Measurements from ENCODE around the gene AP3M1.

AP3M1 gene

GRCh38 chr10:74081941-74082718 is 68.5 kb downstream of the AP3M1 start:
- Histone ChIP-seq H2AK5ac (ENCODE audit: low read length) (no peak overlapping the region), H3K4me2 (ENCODE audit: low read length) (no peak overlapping the region), H4K8ac (ENCODE audit: low read depth, low read length) (no peak overlapping the region), H2BK12ac (ENCODE audit: low read length) (no peak overlapping the region), H3K27ac (ENCODE audit: low read depth, low read length) (no peak overlapping the region), H3K79me2 (ENCODE audit: control insufficient read depth, insufficient read depth, low read length, poor library complexity) (no peaks in the 10 kb centered on the region), H2BK120ac (ENCODE audit: insufficient read depth, low read length, poor library complexity) (no peak overlapping the region), H4K91ac (ENCODE audit: low read depth, low read length) (no peak overlapping the region), H3K9ac (ENCODE audit: low read length) (no peak overlapping the region), H3K4ac (ENCODE audit: low read depth, low read length) (no peak overlapping the region), H3K4me3 (ENCODE audit: low read depth, low read length) (no peak overlapping the region), H3K4me1 (ENCODE audit: control insufficient read depth in 1 of 2, insufficient read depth in 2 of 2, low read length in 2 of 2) (no peaks in the 10 kb centered on the region), H3K79me1 (ENCODE audit: low read length) (no peaks in the 10 kb centered on the region), H3K23ac (ENCODE audit: low read length) (no peak overlapping the region), H3K36me3 (ENCODE audit: control insufficient read depth in 1 of 2, insufficient read depth in 2 of 2, low read length in 2 of 2) (peaks cover 3 to 18% of the 10 kb centered on the region in 2 experiments), H4K12ac (ENCODE audit: low read depth, low read length) (no peak overlapping the region), H2BK5ac (ENCODE audit: low read depth, low read length, poor library complexity) (no peak overlapping the region), H2AFZ (ENCODE audit: insufficient read depth, low read length, poor library complexity) (no peak overlapping the region), H3K14ac (ENCODE audit: low read length) (no peak overlapping the region), H3K27me3 (ENCODE audit: insufficient read depth, low read length) (no peaks in the 10 kb centered on the region), H3K18ac (ENCODE audit: low read length) (no peak overlapping the region), H3K9me3 (ENCODE audit: insufficient read depth, low read depth, low read length) (no peaks in the 10 kb centered on the region)
- no peak for DNase-seq
- WGBS (ENCODE audit: extremely low coverage, insufficient coverage, insufficient read length), result no CpG with 5 or more reads among the region's 5 CpGs

GRCh38 chr10:74081192-74081803 is 69.3 kb downstream of the AP3M1 start:
- Histone ChIP-seq H3K4me2 (ENCODE audit: low read length) (no peak overlapping the region), H3K4me1 (ENCODE audit: control insufficient read depth in 1 of 2, insufficient read depth in 2 of 2, low read length in 2 of 2) (no peaks in the 10 kb centered on the region), H3K27me3 (ENCODE audit: insufficient read depth, low read length) (no peaks in the 10 kb centered on the region), H3K27ac (ENCODE audit: low read depth, low read length) (no peak overlapping the region), H4K91ac (ENCODE audit: low read depth, low read length) (no peak overlapping the region), H3K79me1 (ENCODE audit: low read length) (no peaks in the 10 kb centered on the region), H2BK5ac (ENCODE audit: low read depth, low read length, poor library complexity) (no peak overlapping the region), H4K8ac (ENCODE audit: low read depth, low read length) (no peak overlapping the region), H3K18ac (ENCODE audit: low read length) (no peak overlapping the region), H3K79me2 (ENCODE audit: control insufficient read depth, insufficient read depth, low read length, poor library complexity) (no peaks in the 10 kb centered on the region), H4K12ac (ENCODE audit: low read depth, low read length) (no peak overlapping the region), H2AFZ (ENCODE audit: insufficient read depth, low read length, poor library complexity) (no peak overlapping the region), H3K14ac (ENCODE audit: low read length) (no peak overlapping the region), H3K36me3 (ENCODE audit: control insufficient read depth in 1 of 2, insufficient read depth in 2 of 2, low read length in 2 of 2) (peaks cover 4 to 19% of the 10 kb centered on the region in 2 experiments), H3K9ac (ENCODE audit: low read length) (no peak overlapping the region), H2AK5ac (ENCODE audit: low read length) (no peak overlapping the region), H3K9me3 (ENCODE audit: insufficient read depth, low read depth, low read length) (no peaks in the 10 kb centered on the region), H2BK120ac (ENCODE audit: insufficient read depth, low read length, poor library complexity) (no peak overlapping the region), H3K4me3 (ENCODE audit: low read depth, low read length) (no peak overlapping the region), H3K23ac (ENCODE audit: low read length) (no peak overlapping the region), H2BK12ac (ENCODE audit: low read length) (no peak overlapping the region), H3K4ac (ENCODE audit: low read depth, low read length) (no peak overlapping the region)
- peak; percentile 2 to 34 for DNase-seq
- WGBS (ENCODE audit: extremely low coverage, insufficient coverage, insufficient read length), result 100% methylated on average over 1 of the region's 4 CpGs

GRCh38 chr10:74079936-74080590 is 70.6 kb downstream of the AP3M1 start:
- WGBS (ENCODE audit: extremely low coverage, insufficient coverage, insufficient read length), result no CpG with 5 or more reads among the region's 2 CpGs
- Histone ChIP-seq H3K23ac (ENCODE audit: low read length) (no peak overlapping the region), H3K4me1 (ENCODE audit: control insufficient read depth in 1 of 2, insufficient read depth in 2 of 2, low read length in 2 of 2) (no peaks in the 10 kb centered on the region), H2BK12ac (ENCODE audit: low read length) (no peak overlapping the region), H3K36me3 (ENCODE audit: control insufficient read depth in 1 of 2, insufficient read depth in 2 of 2, low read length in 2 of 2) (peaks cover 9 to 19% of the 10 kb centered on the region in 2 experiments), H4K8ac (ENCODE audit: low read depth, low read length) (no peak overlapping the region), H3K14ac (ENCODE audit: low read length) (no peak overlapping the region), H2BK5ac (ENCODE audit: low read depth, low read length, poor library complexity) (no peak overlapping the region), H2BK120ac (ENCODE audit: insufficient read depth, low read length, poor library complexity) (no peak overlapping the region), H4K91ac (ENCODE audit: low read depth, low read length) (no peak overlapping the region), H3K9ac (ENCODE audit: low read length) (no peak overlapping the region), H3K9me3 (ENCODE audit: insufficient read depth, low read depth, low read length) (no peaks in the 10 kb centered on the region), H4K12ac (ENCODE audit: low read depth, low read length) (no peak overlapping the region), H2AFZ (ENCODE audit: insufficient read depth, low read length, poor library complexity) (no peak overlapping the region), H3K4me2 (ENCODE audit: low read length) (no peak overlapping the region), H3K79me1 (ENCODE audit: low read length) (no peaks in the 10 kb centered on the region), H3K27me3 (ENCODE audit: insufficient read depth, low read length) (no peaks in the 10 kb centered on the region), H3K18ac (ENCODE audit: low read length) (no peak overlapping the region), H3K27ac (ENCODE audit: low read depth, low read length) (no peak overlapping the region), H3K4me3 (ENCODE audit: low read depth, low read length) (no peak overlapping the region), H2AK5ac (ENCODE audit: low read length) (no peak overlapping the region), H3K4ac (ENCODE audit: low read depth, low read length) (no peak overlapping the region), H3K79me2 (ENCODE audit: control insufficient read depth, insufficient read depth, low read length, poor library complexity) (no peaks in the 10 kb centered on the region)
- DNase-seq, result no peak

- Histone ChIP-seq H3K4me2 (ENCODE audit: low read length) (no peak overlapping the region), H3K36me3 (ENCODE audit: control insufficient read depth in 1 of 2, insufficient read depth in 2 of 2, low read length in 2 of 2) (peaks cover 9 to 16% of the 10 kb centered on the region in 2 experiments), H3K4me1 (ENCODE audit: control insufficient read depth in 1 of 2, insufficient read depth in 2 of 2, low read length in 2 of 2) (no peaks in the 10 kb centered on the region), H3K79me1 (ENCODE audit: low read length) (no peaks in the 10 kb centered on the region), H2BK12ac (ENCODE audit: low read length) (no peak overlapping the region), H2AK5ac (ENCODE audit: low read length) (no peak overlapping the region), H3K9ac (ENCODE audit: low read length) (no peak overlapping the region), H2BK5ac (ENCODE audit: low read depth, low read length, poor library complexity) (no peak overlapping the region), H3K27ac (ENCODE audit: low read depth, low read length) (no peak overlapping the region), H2AFZ (ENCODE audit: insufficient read depth, low read length, poor library complexity) (no peak overlapping the region), H3K4me3 (ENCODE audit: low read depth, low read length) (no peak overlapping the region), H3K18ac (ENCODE audit: low read length) (no peak overlapping the region), H3K9me3 (ENCODE audit: insufficient read depth, low read depth, low read length) (no peaks in the 10 kb centered on the region), H2BK120ac (ENCODE audit: insufficient read depth, low read length, poor library complexity) (no peak overlapping the region), H3K79me2 (ENCODE audit: control insufficient read depth, insufficient read depth, low read length, poor library complexity) (no peaks in the 10 kb centered on the region), H3K23ac (ENCODE audit: low read length) (no peak overlapping the region), H4K8ac (ENCODE audit: low read depth, low read length) (no peak overlapping the region), H3K27me3 (ENCODE audit: insufficient read depth, low read length) (no peaks in the 10 kb centered on the region), H4K12ac (ENCODE audit: low read depth, low read length) (no peak overlapping the region), H4K91ac (ENCODE audit: low read depth, low read length) (no peak overlapping the region), H3K4ac (ENCODE audit: low read depth, low read length) (no peak overlapping the region), H3K14ac (ENCODE audit: low read length) (no peak overlapping the region)
- no CpG with 5 or more reads among the region's 4 CpGs for WGBS (ENCODE audit: extremely low coverage, insufficient coverage, insufficient read length)
- no peak for DNase-seq
Measured at GRCh38 chr10:74079028-74079935, 71.3 kb downstream of the AP3M1 start.
